HG02763 (cell line): Measurements from ENCODE around the gene RHOG.

ENCODE experiments used
- ATAC-seq: cut with Tn5 transposase; IDR thresholded peaks from one replicate; pipeline ENCODE4 v1.9.1; 2021; ENCODE audit warnings: mild to moderate bottlenecking, moderate library complexity; ENCODE audit not compliant: unreplicated experiment

RHOG gene

DNA sequence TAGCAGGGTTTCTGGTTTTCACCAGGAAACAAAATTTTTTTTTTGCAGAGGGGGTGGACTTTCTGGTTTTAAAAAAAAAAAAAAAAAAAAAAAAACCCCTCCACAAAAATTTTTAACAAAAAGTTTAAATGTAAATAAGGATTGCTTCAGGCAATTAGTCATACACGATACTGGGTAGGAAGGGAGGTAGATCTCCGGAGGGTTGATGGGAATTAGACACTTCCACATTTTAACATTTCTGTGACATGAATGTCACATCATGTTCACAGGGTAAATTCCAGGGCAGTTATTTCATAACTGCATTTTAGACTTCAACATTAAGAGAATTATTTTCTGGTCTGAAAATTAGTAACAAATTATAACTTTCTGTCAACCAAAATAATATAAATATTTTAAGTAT, 59.3 kb downstream of the RHOG start:
- ATAC-seq = no peak
